Fibroblast of skin of left quadriceps (primary cell): ENCODE results near the gene COQ5.
"Not testable (repeated sequence)": the region's sequence is repeated elsewhere in the genome, so short reads cannot be mapped to it uniquely, and the experiment has no call there.

ENCODE experiments used
- DNase-seq, 2 experiments: peaks; one replicate each; pipeline ENCODE4 v3.0.0-alpha.2; 2013; ENCODE audit warnings: low read depth in 2 of 2

The COQ5 gene, protein sequence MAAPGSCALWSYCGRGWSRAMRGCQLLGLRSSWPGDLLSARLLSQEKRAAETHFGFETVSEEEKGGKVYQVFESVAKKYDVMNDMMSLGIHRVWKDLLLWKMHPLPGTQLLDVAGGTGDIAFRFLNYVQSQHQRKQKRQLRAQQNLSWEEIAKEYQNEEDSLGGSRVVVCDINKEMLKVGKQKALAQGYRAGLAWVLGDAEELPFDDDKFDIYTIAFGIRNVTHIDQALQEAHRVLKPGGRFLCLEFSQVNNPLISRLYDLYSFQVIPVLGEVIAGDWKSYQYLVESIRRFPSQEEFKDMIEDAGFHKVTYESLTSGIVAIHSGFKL

DNA sequence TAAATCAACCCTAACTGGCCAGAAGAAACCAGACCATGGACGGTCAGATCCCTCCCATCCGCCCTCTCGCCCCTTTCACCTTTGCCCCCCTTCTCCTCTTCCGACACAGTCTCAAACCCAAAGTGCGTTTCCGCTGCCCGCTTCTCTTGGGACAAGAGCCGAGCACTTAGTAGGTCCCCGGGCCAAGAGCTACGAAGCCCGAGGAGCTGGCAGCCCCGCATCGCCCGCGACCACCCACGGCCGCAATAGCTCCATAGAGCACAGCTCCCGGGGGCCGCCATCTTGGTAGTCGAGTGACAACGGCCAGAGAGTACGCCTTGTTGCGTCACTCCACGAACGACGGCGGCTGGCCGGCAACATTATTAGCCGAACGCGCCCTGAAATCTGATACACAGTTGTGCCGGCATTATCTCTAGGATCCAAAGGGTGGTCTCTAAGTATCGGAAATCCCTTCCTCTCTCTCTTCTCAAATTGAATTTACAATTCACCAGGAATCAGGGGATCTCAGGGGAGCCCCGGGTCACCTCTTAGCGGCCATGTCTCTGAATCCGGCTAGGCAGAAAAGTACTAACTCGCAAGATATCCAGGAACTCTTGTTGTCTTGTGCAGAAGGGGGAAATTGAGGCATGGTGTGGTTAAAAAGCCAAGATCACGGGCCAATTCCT lies at the start of gene COQ5:
TSS of gene COQ5 (minus strand) at position 298 of the 665 bp plus-strand sequence. CDS start at position 281, 17 bp downstream.
- DNase-seq: peak; percentile 67 to 75

DNA sequence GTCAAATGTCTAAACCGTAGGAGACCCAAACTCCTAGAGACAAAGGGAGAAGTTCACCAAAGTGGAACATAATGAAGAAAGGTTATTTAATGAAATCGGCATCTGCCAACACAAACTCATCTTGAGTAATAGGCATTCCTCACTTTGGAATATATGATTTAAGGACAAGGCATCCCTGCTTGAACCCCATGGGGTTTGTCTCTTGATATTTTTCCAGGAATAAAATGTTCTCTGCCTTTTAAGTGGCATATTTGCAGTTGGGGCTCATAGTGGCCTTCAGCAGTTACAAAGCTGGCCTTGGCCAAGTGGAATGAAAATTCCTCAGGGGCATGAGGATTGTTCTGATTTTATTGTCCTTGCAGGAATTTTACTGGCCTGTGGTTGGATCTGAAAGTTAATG lies 45.1 kb upstream of the COQ5 start:
- DNase-seq: no peak

DNA sequence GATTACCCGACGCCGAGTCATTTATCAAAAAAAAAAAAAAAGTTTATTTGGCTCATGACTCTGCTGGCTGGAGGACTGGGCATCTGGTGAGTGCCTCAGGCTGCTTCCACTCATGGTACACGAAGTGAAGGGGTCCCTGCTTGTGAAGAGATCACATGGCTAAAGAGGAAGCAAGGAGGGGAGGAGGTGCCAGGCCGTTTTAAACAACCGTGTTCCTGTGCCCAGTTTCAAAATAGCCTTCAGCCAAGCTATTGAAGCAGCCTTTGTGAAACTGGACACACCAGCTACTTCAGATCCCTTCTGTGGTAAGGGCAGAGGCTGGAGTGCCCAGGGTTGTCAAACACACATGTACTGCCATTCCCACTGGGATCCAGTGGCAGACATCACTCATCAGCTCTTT lies 44.6 kb upstream of the COQ5 start:
- no peak for DNase-seq

DNA sequence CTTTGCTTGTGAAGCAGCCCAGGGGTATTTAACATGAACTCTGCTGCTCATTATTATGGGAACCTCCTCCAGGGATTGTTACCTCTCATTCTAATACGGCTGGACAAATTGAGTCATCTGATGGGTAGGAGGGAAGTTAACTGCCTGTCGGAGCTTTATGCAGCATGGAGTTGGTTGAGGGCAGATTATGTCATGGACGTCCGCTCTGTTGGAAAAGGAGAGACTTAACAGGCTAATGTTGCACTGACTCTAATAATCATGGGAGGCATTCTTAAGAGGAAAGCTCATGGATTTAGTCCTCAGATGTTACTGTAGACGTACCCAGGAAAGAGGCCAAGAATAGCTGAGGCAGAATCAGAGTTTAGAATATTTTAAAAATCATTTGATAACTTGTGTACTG lies 42.3 kb upstream of the COQ5 start:
- no peak for DNase-seq

DNA sequence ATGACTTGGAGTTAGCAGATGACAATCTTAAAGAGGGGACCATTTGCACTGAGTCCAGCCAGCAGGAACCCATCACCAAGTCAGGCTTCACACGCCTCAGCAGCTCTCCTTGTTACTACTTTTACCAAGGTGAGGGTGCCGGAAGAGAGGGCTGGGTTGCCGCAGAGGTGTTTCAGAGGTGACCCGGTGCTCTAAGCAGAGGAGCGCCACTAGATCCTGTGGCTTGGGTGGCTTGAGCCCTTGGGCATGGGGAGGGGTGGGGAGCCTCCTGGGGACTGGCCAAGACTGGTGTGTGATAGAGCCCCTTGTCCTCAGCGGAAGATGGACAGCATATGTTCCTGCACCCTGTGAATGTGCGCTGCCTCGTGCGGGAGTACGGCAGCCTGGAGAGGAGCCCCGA lies 34.5 kb upstream of the COQ5 start:
- DNase-seq: no peak

DNA sequence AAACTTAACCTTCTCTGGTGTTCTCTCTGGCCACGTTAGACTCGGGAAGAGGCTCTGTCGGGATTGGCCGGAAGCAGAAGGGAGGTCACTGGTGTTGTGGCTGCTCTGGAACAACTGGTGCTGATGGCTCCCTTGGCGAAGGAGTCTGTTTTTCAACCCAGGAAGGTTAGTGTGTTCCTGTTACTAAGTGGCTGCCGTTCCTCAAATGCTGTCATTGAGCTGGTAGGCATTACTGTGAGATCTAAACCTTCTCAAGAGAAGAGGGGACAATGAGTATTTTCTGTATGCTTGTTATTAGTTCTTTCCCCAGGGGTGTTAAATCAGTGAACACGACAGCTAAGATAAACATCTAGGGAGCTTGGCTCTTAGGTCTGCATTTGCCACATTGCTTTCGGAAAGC lies 33.9 kb upstream of the COQ5 start:
- no peak for DNase-seq

DNA sequence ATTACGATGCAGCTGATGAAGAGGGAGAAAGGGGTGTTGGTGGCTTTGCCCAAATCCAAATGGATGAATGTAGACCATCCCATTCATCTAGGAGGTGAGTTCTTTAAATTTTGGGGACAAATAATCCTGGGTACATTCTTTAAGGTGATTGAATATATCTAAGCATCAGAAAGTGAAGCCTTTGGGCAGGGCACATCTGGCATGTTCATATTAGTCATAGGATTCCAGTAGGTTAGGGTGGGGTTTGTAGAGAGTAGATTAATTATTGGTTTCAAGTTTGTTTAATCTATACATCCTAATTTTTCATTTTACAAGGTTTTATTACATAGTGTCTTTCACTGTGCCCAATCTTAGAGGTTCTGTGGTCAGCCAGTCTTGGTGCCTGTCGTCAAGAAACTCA lies 28.6 kb upstream of the COQ5 start:
- no peak for DNase-seq

DNA sequence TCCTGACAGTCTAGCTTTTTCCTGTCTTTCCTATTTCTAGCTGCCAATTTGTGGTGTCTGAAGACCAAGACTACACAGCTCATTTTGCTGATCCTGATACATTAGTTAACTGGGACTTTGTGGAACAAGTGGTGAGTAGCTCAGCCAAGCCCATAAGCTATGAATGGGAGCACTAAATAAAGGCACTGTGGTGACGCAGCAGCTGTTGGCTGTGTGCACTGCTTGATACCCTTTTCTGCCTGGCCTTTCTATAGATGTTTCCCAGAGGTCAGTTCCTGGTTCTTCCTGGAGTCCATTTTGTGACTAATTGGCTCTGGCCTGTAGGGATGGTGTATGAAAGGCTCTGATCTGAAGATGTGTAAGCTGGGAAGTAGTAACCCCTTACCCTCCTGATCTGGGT lies 25.7 kb upstream of the COQ5 start:
- DNase-seq: no peak

DNA sequence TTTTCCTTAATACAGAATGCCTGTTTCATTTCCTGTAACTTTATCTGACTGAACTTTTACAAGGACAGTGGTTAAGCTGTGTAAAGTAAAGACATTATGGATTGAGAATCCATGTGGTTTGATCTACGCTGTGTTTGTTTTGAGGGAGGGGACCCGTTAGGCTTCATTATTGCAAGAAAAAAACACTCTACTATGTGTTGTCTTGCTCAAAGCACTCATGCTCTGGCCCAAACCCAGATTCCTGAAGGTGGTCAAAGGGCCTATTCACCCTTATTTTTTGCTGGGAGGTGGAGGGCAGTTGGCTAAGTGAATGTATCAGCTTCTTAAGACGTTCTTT lies 17.1 kb upstream of the COQ5 start:
- no peak for DNase-seq

DNA sequence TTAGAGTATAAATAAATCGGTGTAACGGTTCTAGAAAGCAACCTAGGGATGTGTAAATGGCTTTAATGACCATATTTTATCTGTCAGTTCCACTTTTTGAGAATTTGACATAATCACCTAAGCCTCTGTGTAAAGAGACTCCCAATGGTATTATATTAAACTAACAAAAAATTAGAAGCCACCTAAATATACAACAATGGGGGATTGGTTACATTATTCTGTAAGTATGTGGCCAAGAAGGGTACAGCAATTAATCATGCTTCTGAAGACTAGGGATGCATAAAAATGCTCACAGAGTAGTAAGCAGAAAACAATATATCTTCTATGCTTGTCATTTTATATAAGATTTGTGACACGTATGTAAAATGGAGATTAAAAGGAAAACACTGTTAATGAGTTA lies 15.7 kb upstream of the COQ5 start:
- no peak for DNase-seq

DNA sequence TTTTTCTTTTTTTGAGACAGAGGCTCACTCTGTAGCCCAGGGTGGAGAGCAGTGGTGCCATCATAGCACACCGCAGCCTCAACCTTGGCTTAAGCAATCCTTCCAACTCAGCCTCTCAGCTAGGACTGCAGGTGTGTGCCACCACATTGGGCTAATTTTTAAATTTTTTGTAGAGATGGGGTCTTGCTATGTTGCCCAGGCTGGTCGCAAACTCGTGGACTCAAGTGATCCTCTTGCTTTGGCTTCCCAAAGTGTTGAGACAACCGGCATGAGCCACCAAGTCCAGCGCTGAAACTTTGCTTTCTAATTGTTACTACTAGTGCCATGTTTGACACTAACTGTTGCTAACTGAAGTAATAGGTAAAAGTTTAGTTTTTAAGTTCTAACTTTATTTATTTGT lies 13.2 kb upstream of the COQ5 start:
- DNase-seq: no peak

DNA sequence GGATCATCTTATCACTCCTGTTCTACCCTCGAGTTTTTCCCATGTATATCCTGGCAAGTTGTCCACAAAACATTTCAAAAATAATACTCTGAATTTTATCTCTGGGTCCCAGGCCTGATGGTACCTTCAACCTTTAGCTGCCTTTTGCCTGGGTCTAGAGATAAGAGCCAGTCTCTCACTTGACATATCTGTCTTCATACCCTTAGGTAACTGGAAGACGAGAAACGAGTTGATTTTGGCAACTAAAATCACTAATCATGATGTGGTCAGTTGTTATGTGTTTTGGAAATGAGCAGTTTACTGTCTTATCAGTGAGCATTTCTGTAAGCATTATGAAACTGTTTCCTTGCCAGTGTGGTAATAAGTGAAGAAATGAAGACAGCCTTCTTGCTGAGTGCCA lies 11.5 kb upstream of the COQ5 start:
- DNase-seq: no peak

DNA sequence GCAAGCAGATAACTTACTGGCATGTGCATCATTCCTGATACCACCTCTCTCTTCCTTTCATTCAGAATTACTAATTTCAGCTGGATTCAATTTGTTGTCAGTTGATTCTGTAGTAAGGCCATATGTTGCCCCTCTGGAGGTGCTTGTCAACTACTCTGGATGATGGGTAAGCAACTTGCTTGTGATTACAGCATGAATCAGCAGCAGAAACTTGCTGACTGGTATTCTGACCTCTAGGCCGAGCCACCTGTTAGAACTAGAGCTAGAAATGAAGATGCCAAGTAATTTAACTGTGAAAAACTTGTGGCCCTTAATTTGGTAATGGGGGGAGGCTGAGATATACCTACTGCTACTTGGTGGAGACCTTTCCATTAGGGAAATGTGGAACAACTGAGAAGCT lies 10.3 kb upstream of the COQ5 start:
- no peak for DNase-seq

DNA sequence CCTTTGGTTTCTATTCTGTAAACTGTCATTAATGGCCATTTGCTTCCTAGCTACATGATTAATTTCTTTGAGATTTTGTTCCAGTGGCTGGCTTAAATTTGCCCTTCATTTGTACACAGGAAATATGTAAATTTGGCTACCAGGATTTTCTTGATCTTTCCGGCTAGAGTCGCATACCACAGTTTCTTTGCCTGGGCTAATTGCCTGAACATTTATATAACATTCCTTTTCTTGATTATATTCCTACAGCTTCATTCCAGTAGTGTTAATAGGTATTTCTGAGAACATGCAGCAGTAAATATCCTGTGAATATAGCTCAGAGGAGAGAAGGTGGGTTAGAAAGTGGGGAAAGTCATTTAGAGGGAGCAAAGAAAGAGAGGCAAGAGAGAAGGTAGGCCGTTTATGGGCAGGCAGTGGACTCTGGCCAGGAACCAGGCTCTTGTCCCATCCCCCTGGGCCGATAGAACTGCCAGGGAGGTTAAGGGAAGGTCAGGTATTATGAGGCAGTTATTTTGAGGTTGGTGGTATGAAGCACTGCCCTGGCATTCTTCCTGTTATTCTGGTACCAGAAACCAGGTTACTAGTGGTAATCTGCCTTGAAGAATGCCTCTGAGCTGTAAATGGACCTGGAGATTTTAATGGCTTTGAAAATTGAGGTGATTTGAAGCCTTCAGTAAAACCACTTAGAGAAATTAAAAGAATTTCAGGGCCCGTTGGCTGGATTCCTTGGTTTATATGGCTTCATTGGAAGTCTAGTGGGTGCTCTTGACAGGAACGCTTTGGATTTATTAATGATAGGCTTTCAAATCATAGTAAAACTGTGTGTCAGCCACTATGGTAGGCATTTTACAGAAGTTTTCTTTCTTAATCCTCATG lies 9.6 kb upstream of the COQ5 start:
- DNase-seq: no peak

DNA sequence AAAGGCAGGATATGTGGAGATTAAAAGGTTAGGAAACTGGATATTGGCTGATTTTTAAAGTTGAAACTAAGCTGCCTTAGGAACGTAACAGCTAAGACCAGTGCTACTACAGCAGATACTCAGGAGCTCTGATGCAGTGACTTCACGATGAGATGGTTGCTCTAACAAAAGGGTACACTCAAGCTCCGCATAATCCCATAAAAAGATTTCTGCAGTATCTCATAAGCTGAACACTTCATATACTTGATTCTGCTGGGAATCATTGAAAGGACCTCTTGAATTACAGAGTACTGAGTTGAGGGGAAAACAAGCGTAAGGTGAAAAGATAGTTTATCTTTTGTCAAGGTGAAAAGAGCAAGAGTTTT lies 8.9 kb upstream of the COQ5 start:
- no peak for DNase-seq

DNA sequence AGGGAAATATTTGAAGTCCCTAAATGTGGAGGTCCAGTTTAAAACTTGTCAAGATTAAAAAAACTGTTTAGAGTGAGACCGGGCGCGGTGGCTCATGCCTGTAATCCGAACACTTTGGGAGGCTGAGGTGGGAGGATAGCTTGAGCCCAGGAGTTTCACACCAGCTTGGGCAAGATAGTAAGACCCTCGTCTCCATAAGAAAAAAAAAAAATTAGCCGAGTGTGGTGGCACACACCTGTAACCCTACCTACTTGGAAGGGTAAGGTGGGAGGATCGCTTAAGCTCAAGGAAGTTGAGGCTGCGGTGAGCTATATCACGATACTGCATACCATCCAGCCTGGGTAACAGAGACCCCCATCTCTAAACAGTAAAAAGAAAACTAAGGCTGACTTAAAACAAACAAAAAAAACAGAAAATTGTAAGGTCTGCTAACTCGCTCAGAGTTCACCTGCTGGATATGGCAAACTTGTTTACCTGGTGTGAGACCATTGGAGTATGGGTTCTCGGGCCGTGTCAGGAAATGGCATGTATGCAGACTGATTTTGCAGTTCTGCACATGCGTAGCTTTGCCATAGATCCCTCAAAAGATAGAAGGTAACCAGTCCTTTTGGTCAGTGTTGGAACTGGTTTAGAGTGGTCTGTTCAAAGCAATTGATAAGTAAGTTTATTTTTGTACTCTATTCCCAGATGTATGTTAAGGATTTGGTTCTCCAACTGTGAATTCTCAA lies 7.3 kb upstream of the COQ5 start:
- no peak for DNase-seq

DNA sequence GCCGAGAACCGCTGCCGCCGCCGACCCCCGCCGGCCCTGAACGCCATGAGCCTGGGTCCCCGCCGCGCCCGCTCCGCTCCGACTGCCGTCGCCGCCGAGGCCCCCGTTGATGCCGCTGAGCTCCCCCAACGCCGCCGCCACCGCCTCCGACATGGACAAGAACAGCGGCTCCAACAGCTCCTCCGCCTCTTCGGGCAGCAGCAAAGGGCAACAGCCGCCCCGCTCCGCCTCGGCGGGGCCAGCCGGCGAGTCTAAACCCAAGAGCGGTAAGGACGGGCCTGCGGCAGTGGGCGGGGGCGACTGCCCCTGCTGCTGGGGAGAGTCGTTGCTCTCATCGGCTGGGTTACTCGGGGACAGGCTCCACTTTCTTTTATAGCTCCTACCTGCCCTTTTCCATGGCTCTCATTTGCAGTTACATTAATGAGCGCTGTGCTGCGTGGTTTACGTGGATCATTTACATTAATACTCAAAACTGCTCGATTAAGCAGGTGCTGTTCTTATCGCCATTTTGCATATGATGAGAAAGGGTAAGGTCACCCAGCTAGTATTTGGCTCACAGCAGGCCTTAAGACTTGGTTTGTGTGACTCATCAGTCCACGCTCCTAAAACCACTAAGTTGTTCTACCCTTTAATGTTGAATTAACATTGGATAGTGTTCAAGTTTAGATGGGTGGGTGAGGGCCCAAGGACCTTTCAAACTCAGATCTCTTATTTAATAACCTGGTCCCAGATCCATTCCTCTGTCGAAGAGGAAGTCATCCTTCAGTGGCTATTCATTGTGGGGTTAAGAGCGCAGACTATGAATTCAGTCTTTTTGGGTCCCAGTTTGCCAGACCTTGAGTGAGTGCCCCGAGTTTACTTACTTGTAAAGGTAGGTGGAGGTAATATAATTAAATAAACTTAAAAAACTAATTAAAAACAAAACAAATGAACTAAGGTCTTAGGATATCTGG lies 6.0 kb upstream of the COQ5 start:
- no peak for DNase-seq

DNA sequence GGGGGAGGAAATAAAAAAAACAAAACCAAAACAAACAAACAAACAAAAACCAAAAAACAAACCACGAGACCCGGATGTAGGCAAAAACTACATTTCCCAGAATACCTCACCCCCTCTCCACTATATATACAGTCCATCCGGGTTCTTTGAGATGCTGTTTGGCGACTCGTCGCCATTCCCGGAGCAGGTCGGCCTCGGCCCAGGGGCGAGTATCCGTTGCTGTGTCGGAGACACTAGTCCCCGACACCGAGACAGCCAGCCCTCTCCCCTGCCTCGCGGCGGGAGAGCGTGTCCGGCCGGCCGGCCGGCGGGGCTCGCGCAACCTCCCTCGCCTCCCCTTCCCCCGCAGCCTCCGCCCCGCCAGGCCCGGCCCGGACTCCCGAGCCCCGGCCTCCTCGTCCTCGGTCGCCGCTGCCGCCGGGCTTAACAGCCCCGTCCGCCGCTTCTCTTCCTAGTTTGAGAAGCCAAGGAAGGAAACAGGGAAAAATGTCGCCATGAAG lies 5.3 kb upstream of the COQ5 start, which contains the start of gene RNF10:
TSS of gene RNF10 (plus strand) at position 154 of the 500 bp plus-strand sequence. CDS start 456 bp downstream, outside the sequence.
- DNase-seq: peak; percentile 82 to 85

DNA sequence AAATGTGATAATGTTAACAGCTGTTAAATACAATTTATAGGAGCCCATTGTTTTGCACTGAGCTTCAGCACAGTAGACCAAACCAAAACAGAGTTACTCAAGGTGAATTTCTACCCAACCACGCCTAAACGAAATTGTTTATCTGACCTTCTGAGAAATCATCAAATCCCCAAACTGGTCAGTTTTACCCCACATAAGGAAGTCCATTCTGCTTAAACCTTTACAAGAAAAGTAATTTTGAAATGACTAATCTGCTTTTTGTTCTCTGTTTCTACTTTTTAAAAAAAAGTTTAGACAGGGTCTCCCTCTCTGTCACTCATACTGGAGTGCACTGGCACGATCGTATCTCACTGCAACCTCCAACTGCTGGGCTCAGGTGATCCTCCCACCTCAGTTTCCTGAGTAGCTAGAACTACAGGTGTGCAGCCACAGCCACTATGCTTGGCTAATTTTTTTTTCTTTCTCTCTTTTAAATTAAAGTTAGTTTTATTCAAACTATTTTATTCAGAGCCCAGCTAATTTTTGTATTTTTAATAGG lies 3.8 kb upstream of the COQ5 start:
- DNase-seq: no peak

DNA sequence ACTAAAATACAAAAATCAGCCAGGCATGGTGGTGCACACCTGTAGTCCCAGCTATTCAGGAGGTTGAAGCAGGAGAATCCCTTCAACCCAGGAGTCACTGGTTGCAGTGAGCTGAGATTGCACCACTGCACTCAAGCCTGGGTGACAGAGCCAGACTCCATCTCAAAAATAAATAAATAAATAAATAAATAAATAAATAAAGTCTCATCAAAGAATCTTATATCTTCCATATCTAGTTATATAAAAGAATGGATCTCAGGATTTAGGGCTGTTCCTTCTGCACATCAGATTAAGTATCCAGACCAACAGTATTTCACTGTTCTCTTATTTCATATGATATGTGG lies 1.4 kb upstream of the COQ5 start:
- DNase-seq: not testable (repeated sequence)
